HUES48 (cell line): ENCODE measurements around the gene UBE2D2.
A peak's percentile ranks its signal among the peaks of the same experiment; 100 is the strongest.
"Not testable (repeated sequence)": the region's sequence is repeated elsewhere in the genome, so short reads cannot be mapped to it uniquely, and the experiment has no call there.

Experiments
- H3K27ac ChIP-seq: one replicate; pipeline ENCODE4 v1.7.0; 2013; ENCODE audit warnings: low read depth, low read length, inconsistent platforms
- H3K27me3 ChIP-seq: 2 replicates; pipeline ENCODE4 v1.6.1; 2013; ENCODE audit warnings: mild to moderate bottlenecking, low read length; ENCODE audit not compliant: control insufficient read depth, insufficient read depth
- H3K36me3 ChIP-seq: 2 replicates; pipeline ENCODE4 v1.6.1; 2013; ENCODE audit warnings: low read length; ENCODE audit not compliant: control insufficient read depth, insufficient read depth
- H3K4me1 ChIP-seq: 2 replicates; pipeline ENCODE4 v1.6.1; 2013; ENCODE audit warnings: mild to moderate bottlenecking, low read length; ENCODE audit not compliant: control insufficient read depth, insufficient read depth
- H3K4me3 ChIP-seq: 2 replicates; pipeline ENCODE4 v1.5.1; 2013; ENCODE audit warnings: mild to moderate bottlenecking, low read depth, low read length
- H3K9ac ChIP-seq: 2 replicates; pipeline ENCODE4 v1.6.1; 2013; ENCODE audit warnings: mild to moderate bottlenecking, low read depth, low read length, moderate library complexity
- H3K9me3 ChIP-seq: 2 replicates; pipeline ENCODE4 v1.6.1; 2013; ENCODE audit warnings: low read length; ENCODE audit not compliant: control insufficient read depth, insufficient read depth

The UBE2D2 gene

GRCh38 chr5:139619861-139620260 lies 58.7 kb downstream of the UBE2D2 start:
- peaks cover 82% of the 10 kb centered on the region for H3K36me3 ChIP-seq
- H3K4me3 ChIP-seq: no peak overlapping the region
- no peak overlapping the region for H3K27ac ChIP-seq
- H3K9ac ChIP-seq: no peak overlapping the region
- no peaks in the 10 kb centered on the region for H3K4me1 ChIP-seq
- no peaks in the 10 kb centered on the region for H3K9me3 ChIP-seq
- H3K27me3 ChIP-seq: no peaks in the 10 kb centered on the region

- not testable (repeated sequence) for H3K9ac ChIP-seq, H3K27ac ChIP-seq, H3K4me3 ChIP-seq, H3K27me3 ChIP-seq, H3K9me3 ChIP-seq, H3K4me1 ChIP-seq
- peaks cover 84% of the 10 kb centered on the region for H3K36me3 ChIP-seq
These were observed 64.3 kb downstream of the UBE2D2 start for GRCh38 chr5:139625398-139625797.

- Histone ChIP-seq H3K4me1 (peaks cover 10% of the 10 kb centered on the region), H3K27me3 (no peaks in the 10 kb centered on the region), H3K27ac (no peak overlapping the region), H3K9me3 (no peaks in the 10 kb centered on the region), H3K9ac (no peak overlapping the region), H3K36me3 (peaks cover 41% of the 10 kb centered on the region), H3K4me3 (no peak overlapping the region)
These were observed 69.7 kb downstream of the UBE2D2 start for GRCh38 chr5:139630855-139631254.

GRCh38 chr5:139631520-139632165 lies 70.5 kb downstream of the UBE2D2 start:
- Histone ChIP-seq H3K9me3 (no peaks in the 10 kb centered on the region), H3K4me3 (no peak overlapping the region), H3K27ac (no peak overlapping the region), H3K4me1 (peaks cover 18% of the 10 kb centered on the region), H3K9ac (no peak overlapping the region), H3K36me3 (peaks cover 33% of the 10 kb centered on the region), H3K27me3 (no peaks in the 10 kb centered on the region)

GRCh38 chr5:139633295-139634027 lies 72.3 kb downstream of the UBE2D2 start:
- Histone ChIP-seq H3K9me3 (no peaks in the 10 kb centered on the region), H3K4me3 (no peak overlapping the region), H3K9ac (no peak overlapping the region), H3K27ac (no peak overlapping the region), H3K36me3 (peaks cover 15% of the 10 kb centered on the region), H3K27me3 (no peaks in the 10 kb centered on the region), H3K4me1 (peaks cover 30% of the 10 kb centered on the region)

GRCh38 chr5:139634028-139634325 lies 72.8 kb downstream of the UBE2D2 start:
- H3K9me3 ChIP-seq: no peaks in the 10 kb centered on the region
- peak overlapping the region; percentile 12 for H3K27ac ChIP-seq
- peaks cover 35% of the 10 kb centered on the region for H3K4me1 ChIP-seq
- no peaks in the 10 kb centered on the region for H3K27me3 ChIP-seq
- H3K36me3 ChIP-seq: peaks cover 10% of the 10 kb centered on the region
- H3K4me3 ChIP-seq: no peak overlapping the region
- no peak overlapping the region for H3K9ac ChIP-seq

- Histone ChIP-seq H3K36me3 (peaks cover 4% of the 10 kb centered on the region), H3K9ac (no peak overlapping the region)
These were observed 73.4 kb downstream of the UBE2D2 start for GRCh38 chr5:139634541-139634940.

GRCh38 chr5:139635191-139635590 lies 74.1 kb downstream of the UBE2D2 start:
- H3K27me3 ChIP-seq: no peaks in the 10 kb centered on the region
- H3K4me1 ChIP-seq: peaks cover 45% of the 10 kb centered on the region
- no peaks in the 10 kb centered on the region for H3K9me3 ChIP-seq
- H3K27ac ChIP-seq: no peak overlapping the region
- H3K36me3 ChIP-seq: no peaks in the 10 kb centered on the region
- H3K4me3 ChIP-seq: no peak overlapping the region
- no peak overlapping the region for H3K9ac ChIP-seq

More at GRCh38 chr5:139634541-139634940, 73.4 kb downstream of the UBE2D2 start:
- peaks cover 41% of the 10 kb centered on the region for H3K4me1 ChIP-seq
- H3K27me3 ChIP-seq: no peaks in the 10 kb centered on the region
- no peak overlapping the region for H3K4me3 ChIP-seq
- H3K9me3 ChIP-seq: no peaks in the 10 kb centered on the region
- H3K27ac ChIP-seq: no peak overlapping the region

- H3K4me3 ChIP-seq: no peak overlapping the region
- H3K27ac ChIP-seq: peak overlapping the region; percentile 59
These were observed 74.6 kb downstream of the UBE2D2 start for GRCh38 chr5:139635606-139636206.

GRCh38 chr5:139636207-139636792 lies 75.2 kb downstream of the UBE2D2 start:
- Histone ChIP-seq H3K9ac (no peak overlapping the region), H3K36me3 (no peaks in the 10 kb centered on the region), H3K9me3 (no peaks in the 10 kb centered on the region), H3K4me1 (peaks cover 56% of the 10 kb centered on the region), H3K27ac (peak overlapping the region; percentile 59), H3K4me3 (no peak overlapping the region), H3K27me3 (no peaks in the 10 kb centered on the region)

More at GRCh38 chr5:139635606-139636206, 74.6 kb downstream of the UBE2D2 start:
- Histone ChIP-seq H3K9ac (no peak overlapping the region), H3K4me1 (peaks cover 50% of the 10 kb centered on the region), H3K36me3 (no peaks in the 10 kb centered on the region), H3K9me3 (no peaks in the 10 kb centered on the region), H3K27me3 (no peaks in the 10 kb centered on the region)

GRCh38 chr5:139636975-139637408 lies 75.9 kb downstream of the UBE2D2 start:
- no peaks in the 10 kb centered on the region for H3K9me3 ChIP-seq
- peak overlapping the region; percentile 66 for H3K4me3 ChIP-seq
- no peaks in the 10 kb centered on the region for H3K27me3 ChIP-seq
- no peak overlapping the region; the same call in 1 of the 2 replicates for H3K9ac ChIP-seq
- no peaks in the 10 kb centered on the region for H3K36me3 ChIP-seq
- H3K4me1 ChIP-seq: peaks cover 62% of the 10 kb centered on the region
- H3K27ac ChIP-seq: peak overlapping the region; percentile 88
